ELF-1 (cell line): ENCODE results near the gene ACSF3.

Source experiments
- DNase-seq: peaks from one replicate; pipeline ENCODE4 v3.0.0-alpha.2; 2016; ENCODE audit warnings: low read depth, low spot score

Gene ACSF3

GRCh38 chr16:89112377-89113151, 18.9 kb downstream of the ACSF3 start:
- no peak for DNase-seq

GRCh38 chr16:89113152-89113547, 19.5 kb downstream of the ACSF3 start:
- no peak for DNase-seq

- DNase-seq: no peak
These were observed 20.0 kb downstream of the ACSF3 start for GRCh38 chr16:89113661-89114060.

- DNase-seq: peak; percentile 77
These were observed 20.7 kb downstream of the ACSF3 start for GRCh38 chr16:89114159-89114981.

- no peak for DNase-seq
These were observed 21.7 kb downstream of the ACSF3 start for GRCh38 chr16:89115216-89115861.

- DNase-seq: no peak
These were observed 22.9 kb downstream of the ACSF3 start for GRCh38 chr16:89116341-89117226.

GRCh38 chr16:89117227-89117974, 23.7 kb downstream of the ACSF3 start:
- no peak for DNase-seq

- DNase-seq: no peak
These were observed 24.3 kb downstream of the ACSF3 start for GRCh38 chr16:89117975-89118289.

GRCh38 chr16:89118361-89119165, 24.9 kb downstream of the ACSF3 start:
- DNase-seq: peak; percentile 32

GRCh38 chr16:89119166-89119621, 25.5 kb downstream of the ACSF3 start:
- DNase-seq: no peak

GRCh38 chr16:89119661-89120141, 26.0 kb downstream of the ACSF3 start:
- no peak for DNase-seq

- no peak for DNase-seq
These were observed 26.6 kb downstream of the ACSF3 start for GRCh38 chr16:89120281-89120680.

- no peak for DNase-seq
These were observed 27.3 kb downstream of the ACSF3 start for GRCh38 chr16:89120921-89121351.

GRCh38 chr16:89121691-89122321, 28.2 kb downstream of the ACSF3 start:
- DNase-seq: no peak

- DNase-seq: no peak
These were observed 28.7 kb downstream of the ACSF3 start for GRCh38 chr16:89122322-89122851.

GRCh38 chr16:89123001-89123830, 29.6 kb downstream of the ACSF3 start:
- DNase-seq: no peak

GRCh38 chr16:89123831-89124100, 30.1 kb downstream of the ACSF3 start:
- no peak for DNase-seq

- DNase-seq: no peak
These were observed 35.7 kb downstream of the ACSF3 start for GRCh38 chr16:89129378-89129777.
